ENCODE results near the gene LCN1.

Gene LCN1

DNA sequence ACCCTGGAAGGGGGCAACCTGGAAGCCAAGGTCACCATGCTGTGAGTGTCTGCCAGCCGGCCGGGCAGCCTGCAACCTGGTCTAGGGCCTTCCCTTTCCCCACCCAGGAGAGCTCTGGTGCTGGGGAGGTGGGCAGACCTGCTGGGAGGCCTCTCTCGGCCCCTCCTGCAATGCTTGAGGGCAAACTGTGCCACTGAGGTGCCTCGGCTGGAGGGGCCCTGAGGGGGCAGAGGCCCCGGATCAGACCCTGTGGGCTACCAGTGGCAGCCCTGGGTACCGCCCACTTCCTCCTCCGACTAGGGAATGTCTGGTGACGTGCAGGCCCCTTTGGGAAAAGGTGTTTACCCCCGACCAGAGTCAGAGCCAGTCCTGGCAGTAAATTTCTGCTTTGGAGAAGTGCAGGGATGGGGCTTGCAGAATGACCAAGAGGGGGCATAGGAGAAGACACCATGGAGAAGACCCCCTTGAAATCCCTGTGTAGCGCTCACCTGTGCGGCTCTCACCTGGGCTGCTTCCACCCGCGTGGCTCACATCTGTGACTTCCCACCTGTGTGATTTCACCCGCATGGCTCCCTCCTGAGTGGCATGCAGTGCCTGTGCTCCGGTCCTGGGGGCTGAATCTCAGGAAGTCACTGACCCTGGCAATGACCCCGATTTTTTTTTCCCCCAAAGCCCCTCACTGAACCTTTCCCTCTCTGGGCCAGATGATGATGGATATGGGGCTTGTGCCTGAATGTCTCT is 1.1 kb downstream of the LCN1 start:
- DNase-seq (ENCODE audit: low read depth), result no peak
- no peak for TF ChIP-seq CTCF (conservative IDR thresholded peaks at IDR 0.05; ENCODE audit: low read depth, low read length)
- H3K4me3 ChIP-seq (ENCODE audit: low read length), result no peak overlapping the region

DNA sequence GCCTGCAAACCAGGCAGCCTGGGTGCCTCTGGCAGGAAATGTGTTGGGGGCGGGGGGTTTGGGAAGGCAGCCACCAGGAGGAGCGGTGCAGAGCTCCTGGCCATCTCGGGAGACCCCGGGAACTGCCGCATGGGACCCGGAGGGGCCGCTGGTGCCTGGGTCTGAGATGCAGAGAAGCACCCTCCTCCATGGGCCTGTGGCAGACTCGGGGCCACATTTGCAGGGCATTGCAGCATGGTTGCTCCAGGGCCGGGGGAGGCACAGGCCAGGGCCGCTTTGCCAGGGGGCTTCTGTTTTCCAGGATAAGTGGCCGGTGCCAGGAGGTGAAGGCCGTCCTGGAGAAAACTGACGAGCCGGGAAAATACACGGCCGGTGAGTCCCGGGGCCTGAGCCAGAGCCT is 1.7 kb downstream of the LCN1 start:
- no peak for TF ChIP-seq CTCF (conservative IDR thresholded peaks at IDR 0.05; ENCODE audit: low read depth, low read length)
- no peak overlapping the region for H3K4me3 ChIP-seq (ENCODE audit: low read length)
- DNase-seq (ENCODE audit: low read depth), result no peak

GRCh38 chr9:135523521-135524129 is 2.4 kb downstream of the LCN1 start:
- no peak overlapping the region for H3K4me3 ChIP-seq (ENCODE audit: low read length)
- TF ChIP-seq CTCF (conservative IDR thresholded peaks at IDR 0.05; ENCODE audit: low read depth, low read length), result no peak
- no peak for DNase-seq (ENCODE audit: low read depth)

DNA sequence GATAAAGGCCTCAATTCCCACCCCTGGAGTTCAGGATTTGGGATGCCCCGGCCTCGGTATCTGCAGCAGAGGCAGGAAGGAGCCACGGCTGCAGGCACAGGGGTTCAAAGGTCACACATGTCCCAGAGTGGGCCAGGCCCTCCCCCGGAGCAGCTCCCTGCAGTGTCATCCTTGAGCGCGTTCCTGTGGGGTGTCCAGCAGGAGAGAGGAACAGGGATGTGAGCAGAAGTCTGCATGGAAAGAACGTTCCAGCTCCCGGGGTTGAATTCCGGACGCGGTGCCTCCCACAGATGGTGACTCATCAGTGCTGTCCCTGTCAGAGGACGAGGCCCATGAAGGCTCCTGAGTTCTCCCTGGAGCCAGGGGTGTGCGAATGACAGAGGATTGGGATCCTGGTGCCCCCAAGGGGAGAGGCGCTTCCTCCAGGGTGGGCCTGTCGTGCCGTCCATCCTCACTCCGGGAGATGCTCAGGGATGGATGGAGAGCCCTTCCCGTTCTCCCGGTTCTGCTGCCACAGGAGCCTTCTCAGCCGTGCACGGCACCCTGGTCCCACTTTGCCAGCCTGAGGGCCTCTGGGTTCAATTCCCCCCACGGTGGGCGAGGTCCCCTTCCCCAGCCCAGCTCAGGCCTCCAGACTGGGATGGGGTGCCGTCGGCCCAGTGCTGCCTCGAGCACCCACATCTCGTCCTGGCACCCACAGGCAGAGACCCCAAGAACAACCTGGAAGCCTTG is 3.1 kb downstream of the LCN1 start:
- H3K4me3 ChIP-seq (ENCODE audit: low read length), result no peak overlapping the region
- no peak for DNase-seq (ENCODE audit: low read depth)
- TF ChIP-seq CTCF (conservative IDR thresholded peaks at IDR 0.05; ENCODE audit: low read depth, low read length), result no peak

DNA sequence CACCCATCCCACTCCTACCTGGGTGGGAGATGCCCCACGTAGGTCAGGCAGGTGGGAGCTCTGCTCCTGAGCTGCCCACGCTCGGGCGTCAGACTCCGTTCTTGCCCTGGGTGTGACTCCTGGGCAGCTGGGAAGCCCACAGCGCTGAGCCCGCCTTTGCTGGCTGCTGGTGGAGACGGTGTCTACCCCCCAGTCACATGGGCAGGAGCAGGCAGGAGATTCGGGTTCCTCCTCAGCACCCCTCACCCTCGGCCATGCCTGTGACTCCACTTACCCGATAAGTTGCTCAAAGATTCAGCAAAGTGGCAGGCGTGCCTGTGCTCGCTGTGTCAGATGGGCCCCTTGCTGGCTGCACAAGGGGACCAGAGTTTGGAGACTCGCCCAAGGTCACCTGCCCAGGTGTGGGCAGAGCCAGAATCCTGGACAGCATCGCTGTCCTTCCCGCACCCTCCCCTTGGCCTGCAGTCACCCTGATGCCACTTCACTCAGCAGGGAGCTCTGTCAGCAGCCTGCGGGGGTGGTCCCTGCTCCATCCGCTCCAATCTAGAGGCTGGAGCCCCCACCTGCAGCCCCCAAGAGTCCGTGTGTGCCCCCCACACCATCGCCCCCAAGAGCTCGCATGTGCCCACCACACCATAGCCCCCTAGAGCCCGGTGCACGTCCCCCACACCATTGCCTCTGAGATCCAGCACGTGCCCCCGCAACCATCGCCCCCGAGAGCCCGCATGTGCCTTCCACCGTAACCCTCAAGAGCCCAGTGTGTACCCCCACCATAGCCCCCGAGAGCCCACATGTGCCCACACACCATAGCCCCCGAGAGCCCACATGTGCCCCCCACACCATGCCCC is 4.2 kb downstream of the LCN1 start:
- H3K4me3 ChIP-seq (ENCODE audit: low read length), result no peak overlapping the region
- TF ChIP-seq CTCF (conservative IDR thresholded peaks at IDR 0.05; ENCODE audit: low read depth, low read length), result no peak
- DNase-seq (ENCODE audit: low read depth), result no peak

DNA sequence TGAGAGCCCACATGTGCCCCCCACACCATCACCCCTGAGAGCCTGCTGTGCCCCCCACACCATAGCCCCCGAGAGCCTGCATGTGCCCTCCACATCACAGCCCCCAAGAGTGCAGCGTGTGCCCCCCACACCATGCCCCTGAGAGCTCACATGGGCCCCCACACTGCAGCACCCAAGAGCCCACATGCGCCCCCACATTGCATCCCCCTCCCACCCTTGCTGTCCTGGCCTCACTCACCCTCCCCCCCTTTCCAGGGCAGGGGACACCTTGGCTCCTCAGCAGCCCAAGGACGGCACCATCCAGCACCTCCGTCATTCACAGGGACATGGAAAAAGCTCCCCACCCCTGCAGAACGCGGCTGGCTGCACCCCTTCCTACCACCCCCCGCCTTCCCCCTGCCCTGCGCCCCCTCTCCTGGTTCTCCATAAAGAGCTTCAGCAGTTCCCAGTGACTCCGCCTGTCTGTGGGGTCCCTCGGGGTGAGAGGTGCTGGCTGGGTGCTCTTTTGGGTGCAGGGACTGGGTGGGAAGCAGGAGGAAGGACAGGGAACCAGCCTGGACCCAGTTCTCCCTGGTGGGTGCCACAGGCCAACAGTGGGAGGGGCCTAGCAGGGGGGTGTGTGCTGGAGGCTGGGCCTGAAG is 5.0 kb downstream of the LCN1 start:
- DNase-seq (ENCODE audit: low read depth), result no peak
- TF ChIP-seq CTCF (conservative IDR thresholded peaks at IDR 0.05; ENCODE audit: low read depth, low read length), result no peak
- no peak overlapping the region for H3K4me3 ChIP-seq (ENCODE audit: low read length)
